ENCODE results near the gene IKZF3.
A peak's percentile ranks its signal among the peaks of the same experiment; 100 is the strongest.

DNA sequence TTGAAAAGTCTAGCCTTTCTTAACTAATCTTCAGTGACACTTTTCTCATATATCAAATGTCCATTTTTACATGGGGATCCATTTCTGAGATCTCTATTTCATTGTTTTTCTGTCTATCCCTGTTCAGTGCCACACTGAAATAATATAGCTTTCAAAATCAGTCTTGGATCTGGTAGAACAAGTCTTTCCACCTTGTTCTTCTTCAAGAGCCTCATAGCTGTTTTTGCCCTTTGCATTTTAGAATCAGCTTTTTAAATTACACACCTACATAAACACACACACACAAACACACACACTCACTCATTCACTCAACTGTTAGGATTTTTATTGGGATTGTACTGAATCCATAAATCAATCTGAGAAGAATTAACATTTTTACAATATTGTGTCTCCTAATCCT, 35.1 kb upstream of the IKZF3 start:
- TF ChIP-seq, protein P1, sequence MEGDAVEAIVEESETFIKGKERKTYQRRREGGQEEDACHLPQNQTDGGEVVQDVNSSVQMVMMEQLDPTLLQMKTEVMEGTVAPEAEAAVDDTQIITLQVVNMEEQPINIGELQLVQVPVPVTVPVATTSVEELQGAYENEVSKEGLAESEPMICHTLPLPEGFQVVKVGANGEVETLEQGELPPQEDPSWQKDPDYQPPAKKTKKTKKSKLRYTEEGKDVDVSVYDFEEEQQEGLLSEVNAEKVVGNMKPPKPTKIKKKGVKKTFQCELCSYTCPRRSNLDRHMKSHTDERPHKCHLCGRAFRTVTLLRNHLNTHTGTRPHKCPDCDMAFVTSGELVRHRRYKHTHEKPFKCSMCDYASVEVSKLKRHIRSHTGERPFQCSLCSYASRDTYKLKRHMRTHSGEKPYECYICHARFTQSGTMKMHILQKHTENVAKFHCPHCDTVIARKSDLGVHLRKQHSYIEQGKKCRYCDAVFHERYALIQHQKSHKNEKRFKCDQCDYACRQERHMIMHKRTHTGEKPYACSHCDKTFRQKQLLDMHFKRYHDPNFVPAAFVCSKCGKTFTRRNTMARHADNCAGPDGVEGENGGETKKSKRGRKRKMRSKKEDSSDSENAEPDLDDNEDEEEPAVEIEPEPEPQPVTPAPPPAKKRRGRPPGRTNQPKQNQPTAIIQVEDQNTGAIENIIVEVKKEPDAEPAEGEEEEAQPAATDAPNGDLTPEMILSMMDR (IDR thresholded peaks at IDR 0.05), result no peak
- TF ChIP-seq POLR2A (IDR thresholded peaks at IDR 0.05) (no peak), POLR2AphosphoS5 (IDR thresholded peaks at IDR 0.05) (peak; percentile 23)
